ENCODE measurements around the gene FOXB2. TPM values are rescaled to one million over a fixed set of nuclear protein-coding genes. Genes with fewer than 3 reads are reported as not detected.

Gene FOXB2
- polyA plus RNA-seq, 1 of the 3 experiments (the other 2 are of a cell fraction) = not detected

GRCh38 chr9:77016526-77017504, 2.6 kb upstream of the FOXB2 start:
- Histone ChIP-seq H3K9me2 (no peaks in the 10 kb centered on the region), H3K4me2 (peak overlapping the region; percentile 19; the same call in 1 of the 2 replicates), H4K20me1 (ENCODE audit: insufficient read depth) (no peaks in the 10 kb centered on the region), H3K36me3 (replicated peaks in 1 of 2; ENCODE audit: control insufficient read depth in 1 of 2, insufficient read depth in 2 of 2, low read length in 1 of 2) (no peaks in the 10 kb centered on the region), H3K4me1 (ENCODE audit: control insufficient read depth in 1 of 2, insufficient read depth in 2 of 2, low read depth in 1 of 2, low read length in 1 of 2) (no peaks in the 10 kb centered on the region; a peak in 1 of 4 replicates), H3K9me3 (no peaks in the 10 kb centered on the region), H3K79me2 (ENCODE audit: insufficient read depth) (no peaks in the 10 kb centered on the region), H3K4me3 (ENCODE audit: low read depth in 2 of 2, low read length in 1 of 2) (no peak overlapping the region), H3K9ac (no peak overlapping the region), H2AFZ (ENCODE audit: low read depth) (no peak overlapping the region), H3F3A (replicated peaks; ENCODE audit: insufficient read depth) (no peaks in the 10 kb centered on the region), H3K27me3 (ENCODE audit: insufficient read depth) (peaks cover 96% of the 10 kb centered on the region), H3K27ac (ENCODE audit: low read depth in 2 of 2, low read length in 1 of 2) (no peak overlapping the region)
- TF ChIP-seq RFX5 (IDR thresholded peaks at IDR 0.05; ENCODE audit: low read length) (no peak), TEAD4 (IDR thresholded peaks at IDR 0.05; ENCODE audit: borderline replicate concordance, insufficient read depth) (no peak), PBX3 (IDR thresholded peaks at IDR 0.05) (no peak), CTCF (IDR thresholded peaks at IDR 0.05) (no peak), JUND (IDR thresholded peaks at IDR 0.05) (no peak), ELF1 (IDR thresholded peaks at IDR 0.05) (no peak), MAX (IDR thresholded peaks at IDR 0.05; ENCODE audit: low read depth) (no peak)
- TF ChIP-seq, protein P1, sequence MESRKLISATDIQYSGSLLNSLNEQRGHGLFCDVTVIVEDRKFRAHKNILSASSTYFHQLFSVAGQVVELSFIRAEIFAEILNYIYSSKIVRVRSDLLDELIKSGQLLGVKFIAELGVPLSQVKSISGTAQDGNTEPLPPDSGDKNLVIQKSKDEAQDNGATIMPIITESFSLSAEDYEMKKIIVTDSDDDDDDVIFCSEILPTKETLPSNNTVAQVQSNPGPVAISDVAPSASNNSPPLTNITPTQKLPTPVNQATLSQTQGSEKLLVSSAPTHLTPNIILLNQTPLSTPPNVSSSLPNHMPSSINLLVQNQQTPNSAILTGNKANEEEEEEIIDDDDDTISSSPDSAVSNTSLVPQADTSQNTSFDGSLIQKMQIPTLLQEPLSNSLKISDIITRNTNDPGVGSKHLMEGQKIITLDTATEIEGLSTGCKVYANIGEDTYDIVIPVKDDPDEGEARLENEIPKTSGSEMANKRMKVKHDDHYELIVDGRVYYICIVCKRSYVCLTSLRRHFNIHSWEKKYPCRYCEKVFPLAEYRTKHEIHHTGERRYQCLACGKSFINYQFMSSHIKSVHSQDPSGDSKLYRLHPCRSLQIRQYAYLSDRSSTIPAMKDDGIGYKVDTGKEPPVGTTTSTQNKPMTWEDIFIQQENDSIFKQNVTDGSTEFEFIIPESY (IDR thresholded peaks at IDR 0.05; ENCODE audit: borderline replicate concordance, low read depth) = no peak
- POLR2A ChIA-PET = no interaction called here
- 9% methylated on average over 30 of the region's 47 CpGs for WGBS (ENCODE audit: low lambda C conversion rate)
- CTCF ChIA-PET = interaction anchor here (0.7 to 1.1 kb wide), 2 partner anchors 207 to 209 kb away, joined by 3 read pairs; no protein-coding TSS in a partner anchor
- peak; percentile 11 for DNase-seq

GRCh38 chr9:77017505-77017894, 2.0 kb upstream of the FOXB2 start:
- no peaks in the 10 kb centered on the region for H3K9me2 ChIP-seq
- 11% methylated on average over 5 of the region's 5 CpGs for WGBS (ENCODE audit: low lambda C conversion rate)
- no peaks in the 10 kb centered on the region for H3K79me2 ChIP-seq (ENCODE audit: insufficient read depth)
- no peaks in the 10 kb centered on the region for H3F3A ChIP-seq (replicated peaks; ENCODE audit: insufficient read depth)
- no peak overlapping the region for H3K9ac ChIP-seq
- H3K27me3 ChIP-seq (ENCODE audit: insufficient read depth) = peaks cover 96% of the 10 kb centered on the region
- H3K9me3 ChIP-seq = no peaks in the 10 kb centered on the region
- H3K4me1 ChIP-seq (ENCODE audit: control insufficient read depth in 1 of 2, insufficient read depth in 2 of 2, low read depth in 1 of 2, low read length in 1 of 2) = no peaks in the 10 kb centered on the region; a peak in 1 of 4 replicates
- no peak overlapping the region for H3K4me3 ChIP-seq (ENCODE audit: low read depth in 2 of 2, low read length in 1 of 2)
- CTCF ChIA-PET = interaction anchor here (1.1 kb wide), 1 partner anchor 207 kb away, joined by 3 read pairs; no protein-coding TSS in a partner anchor
- H4K20me1 ChIP-seq (ENCODE audit: insufficient read depth) = no peaks in the 10 kb centered on the region
- H3K4me2 ChIP-seq = no peak overlapping the region
- H3K36me3 ChIP-seq (replicated peaks in 1 of 2; ENCODE audit: control insufficient read depth in 1 of 2, insufficient read depth in 2 of 2, low read length in 1 of 2) = no peaks in the 10 kb centered on the region
- no peak for TF ChIP-seq TCF12 (IDR thresholded peaks at IDR 0.05)
- DNase-seq = peak; percentile 18
- POLR2A ChIA-PET = no interaction called here
- H2AFZ ChIP-seq (ENCODE audit: low read depth) = no peak overlapping the region
- H3K27ac ChIP-seq (ENCODE audit: low read depth in 2 of 2, low read length in 1 of 2) = no peak overlapping the region
